K562 (cell line): ENCODE measurements around the gene FIZ1. TPM values are rescaled to one million over a fixed set of nuclear protein-coding genes. Genes with fewer than 3 reads are reported as not detected.

Source experiments
- BDP1 ChIP-seq: IDR thresholded peaks from 3 replicates; pipeline ENCODE4 v1.6.1; 2011; ENCODE audit not compliant: insufficient read length, insufficient read depth
- GATA2 ChIP-seq: sonication (generic); formaldehyde crosslinking; IDR thresholded peaks from 2 replicates; pipeline ENCODE4 v1.4.0; 2020; ENCODE audit warnings: mild to moderate bottlenecking, missing genetic modification reagents
- HDAC1 ChIP-seq, 2 experiments: fragments of 450-650 bp; IDR thresholded peaks; 2 replicates each; pipeline ENCODE4 v1.6.1; 2016 to 2017; ENCODE audit warnings: inconsistent platforms in 1 of 2, mild to moderate bottlenecking in 1 of 2, moderate library complexity in 1 of 2
- MEIS2 ChIP-seq: fragments of 450-650 bp; IDR thresholded peaks from 2 replicates; pipeline ENCODE4 v1.6.1; 2014; ENCODE audit warnings: mild to moderate bottlenecking; ENCODE audit not compliant: partially characterized antibody
- MLLT1 ChIP-seq, 2 experiments: fragments of 450-650 bp; IDR thresholded peaks; 2 replicates each; pipeline ENCODE4 v1.6.1; 2016
- POLR2AphosphoS5 ChIP-seq: IDR thresholded peaks from 2 replicates; pipeline ENCODE4 v1.6.1; 2011; ENCODE audit warnings: mild to moderate bottlenecking, low read depth, low read length, moderate library complexity; ENCODE audit not compliant: control insufficient read depth, insufficient read depth
- POLR3G ChIP-seq: IDR thresholded peaks from 2 replicates; pipeline ENCODE4 v1.6.1; 2011; ENCODE audit not compliant: insufficient read length, insufficient replicate concordance; ENCODE audit errors: extremely low read depth
- RBFOX2 ChIP-seq: fragments of 200-400 bp; formaldehyde crosslinking; IDR thresholded peaks from 2 replicates; pipeline ENCODE4 v1.6.1; 2017; ENCODE audit warnings: low read depth, mild to moderate bottlenecking, low read length, moderate library complexity
- SRSF9 ChIP-seq: fragments of 200-400 bp; formaldehyde crosslinking; IDR thresholded peaks from 2 replicates; pipeline ENCODE4 v1.6.1; 2017; ENCODE audit warnings: low read depth, low read length, borderline replicate concordance
- TAL1 ChIP-seq: fragments of 450-650 bp; IDR thresholded peaks from 2 replicates; pipeline ENCODE4 v1.6.1; 2016; ENCODE audit warnings: mild to moderate bottlenecking
- U2AF1 ChIP-seq: fragments of 200-400 bp; formaldehyde crosslinking; optimal IDR thresholded peaks from 2 replicates; pipeline ENCODE3; 2017; ENCODE audit warnings: mild to moderate bottlenecking, low read depth, low read length, moderate library complexity
- VEZF1 ChIP-seq: fragments of 200-800 bp; sonication (Bioruptor generic); IDR thresholded peaks from 2 replicates; pipeline ENCODE4 v1.6.1; 2017; ENCODE audit warnings: missing genetic modification characterization, missing compliant biosample characterization
- ZBTB17 ChIP-seq: fragments of 450-650 bp; formaldehyde crosslinking; IDR thresholded peaks from 2 replicates; pipeline ENCODE4 v1.4.0; 2020; ENCODE audit warnings: mild to moderate bottlenecking
- ZNF140 ChIP-seq: fragments of 250-450 bp; sonication (Bioruptor Pico); IDR thresholded peaks from 2 replicates; pipeline ENCODE4 v1.8.0; 2021; ENCODE audit warnings: moderate library complexity, mild to moderate bottlenecking, inconsistent platforms
- ZNF395 ChIP-seq: fragments of 200-800 bp; sonication (Bioruptor generic); IDR thresholded peaks from 2 replicates; pipeline ENCODE4 v1.6.1; 2017; ENCODE audit warnings: missing genetic modification characterization, missing compliant biosample characterization
- ZNF609 ChIP-seq: sonication (generic); formaldehyde crosslinking; IDR thresholded peaks from 2 replicates; pipeline ENCODE4 v1.8.1; 2023; ENCODE audit warnings: missing genetic modification reagents, mild to moderate bottlenecking, borderline replicate concordance
- ZNF75A ChIP-seq: fragments of 450-650 bp; formaldehyde crosslinking; IDR thresholded peaks from 2 replicates; pipeline ENCODE4 v1.4.0; 2020; ENCODE audit warnings: mild to moderate bottlenecking
- ZNF79 ChIP-seq: fragments of 250-450 bp; sonication (Bioruptor Pico); IDR thresholded peaks from 2 replicates; pipeline ENCODE4 v1.4.0; 2020; ENCODE audit warnings: low read depth, mild to moderate bottlenecking, moderate library complexity
- polyA plus RNA-seq, 8 experiments: library from polyadenylated mRNA; depleted of rRNA in 4 of 8; stranded (reverse) in 5 of 8; unstranded in 3 of 8; fragments of >200 nt; fragmentation: Nextera tagmentation in 2 of 8; fragmentation: Illumina TruSeq in 1 of 8; extraction: Ambion mirVana in 2 of 8; extraction: Trizol in 1 of 8; gene quantifications; 2 replicates each; pipeline versions ENCODE4 v1.2.1 to v1.2.3, GENCODE V29; 2011 to 2014; ENCODE audit warnings: inconsistent platforms in 1 of 8, missing spikeins in 1 of 8
- total RNA-seq, 7 experiments: library from RNA; depleted of rRNA in 6 of 7; stranded (reverse); fragments of >200 nt in 6 of 7; fragmentation: Illumina TruSeq in 2 of 7; extraction: Trizol in 2 of 7; gene quantifications; 2 replicates each; pipeline versions ENCODE4 v1.2.1 to v1.2.3, GENCODE V29; 2011 to 2021; ENCODE audit warnings: low replicate concordance in 1 of 7

Gene FIZ1
- total and polyA plus RNA-seq, 9 of the 15 experiments (the other 6 are each of a cell fraction or from before 2014, with no cell fraction given), result 0.79 to 17.5 (median 5.5) TPM

GRCh38 chr19:55599842-55600661, 735 bp upstream of the FIZ1 start, which contains the start of gene ZNF524 (continued):
- TF ChIP-seq ZNF609 (CRISPR knock-in tag), result no peak
- TF ChIP-seq ZNF140, result no peak
- no peak for TF ChIP-seq U2AF1
- peak; percentile 92 for TF ChIP-seq VEZF1 (CRISPR knock-in tag)
- TF ChIP-seq TAL1, result no peak
- peak in 1 of 2 experiments; percentile 90; a peak in 2 of 4 replicates for TF ChIP-seq MLLT1 (IDR thresholded peaks at IDR 0.05)
- peak; percentile 59 for TF ChIP-seq ZBTB17 (CRISPR knock-in tag)
- TF ChIP-seq GATA2, result no peak
- peak; percentile 98 for TF ChIP-seq ZNF395 (CRISPR knock-in tag)
- TF ChIP-seq MEIS2, result peak; percentile 18
- no peak for TF ChIP-seq POLR3G
- no peak for TF ChIP-seq POLR2AphosphoS5
- TF ChIP-seq HDAC1 (IDR thresholded peaks at IDR 0.05), result no peak; a peak in 1 of 4 replicates
- no peak for TF ChIP-seq SRSF9
- TF ChIP-seq BDP1, result no peak
- TF ChIP-seq ZNF75A (CRISPR knock-in tag), result no peak
- no peak for TF ChIP-seq ZNF79 (CRISPR knock-in tag)
- peak; percentile 69 for TF ChIP-seq RBFOX2
